ENCODE data around the gene NXNL2. TPM values are rescaled to one million over a fixed set of nuclear protein-coding genes. Genes with fewer than 3 reads are reported as not detected.

Gene NXNL2
- total RNA-seq, 1 experiment from 2014 or later: 0.52 TPM

DNA sequence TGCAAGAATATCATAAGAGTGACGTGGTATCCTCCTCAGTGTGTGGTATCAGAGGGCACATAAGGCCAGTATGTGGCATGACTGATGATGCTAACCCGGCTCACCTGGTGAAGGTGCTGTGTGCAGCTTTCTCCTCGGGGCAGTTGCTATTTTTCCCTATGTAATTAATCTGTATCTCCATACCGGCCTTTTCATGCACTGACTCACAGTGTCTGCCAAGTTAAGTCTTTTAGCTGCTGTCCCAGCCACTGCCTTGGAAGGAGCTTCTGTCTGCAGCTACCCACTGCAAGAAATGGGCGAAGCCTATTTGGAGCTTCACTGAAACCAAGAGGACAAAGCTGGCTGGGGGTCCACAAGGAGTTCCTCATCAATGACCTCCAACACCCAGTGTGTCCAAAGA, 46.0 kb downstream of the NXNL2 start:
- ChIA-PET POLR2A (no interaction called here), CTCF (no interaction called here)
- no TSS peak for BruUV-seq (replicated peaks)
- Histone ChIP-seq H3K4me3 (ENCODE audit: low read depth, low read length) (no peak overlapping the region), H3K9me3 (no peaks in the 10 kb centered on the region), H3K27me3 (replicated peaks; ENCODE audit: control insufficient read depth, insufficient read depth, low read length) (no peaks in the 10 kb centered on the region), H3K36me3 (ENCODE audit: control insufficient read depth, insufficient read depth, low read length) (no peaks in the 10 kb centered on the region), H3K4me1 (no peaks in the 10 kb centered on the region)
- intact Hi-C loops (cut with micrococcal nuclease; ENCODE audit: unreplicated experiment): no loop called here
- DNase-seq: no peak
- Mint-ChIP-seq H3K27me3 (ENCODE audit: insufficient read depth, unreplicated experiment) (no peaks in the 10 kb centered on the region), H3K9me3 (ENCODE audit: unreplicated experiment) (no peaks in the 10 kb centered on the region), H3K36me3 (ENCODE audit: insufficient read depth, unreplicated experiment) (no peaks in the 10 kb centered on the region), H3K27ac (ENCODE audit: unreplicated experiment) (no peak overlapping the region), H3K4me1 (ENCODE audit: low read depth, unreplicated experiment) (no peaks in the 10 kb centered on the region), H3K4me3 (ENCODE audit: unreplicated experiment) (no peak overlapping the region)
- no peak for TF ChIP-seq CTCF (IDR thresholded peaks at IDR 0.05; ENCODE audit: insufficient read depth in 1 of 2, low read depth in 1 of 2, low read length in 1 of 2, severe bottlenecking in 1 of 2, unreplicated experiment in 1 of 2)

DNA sequence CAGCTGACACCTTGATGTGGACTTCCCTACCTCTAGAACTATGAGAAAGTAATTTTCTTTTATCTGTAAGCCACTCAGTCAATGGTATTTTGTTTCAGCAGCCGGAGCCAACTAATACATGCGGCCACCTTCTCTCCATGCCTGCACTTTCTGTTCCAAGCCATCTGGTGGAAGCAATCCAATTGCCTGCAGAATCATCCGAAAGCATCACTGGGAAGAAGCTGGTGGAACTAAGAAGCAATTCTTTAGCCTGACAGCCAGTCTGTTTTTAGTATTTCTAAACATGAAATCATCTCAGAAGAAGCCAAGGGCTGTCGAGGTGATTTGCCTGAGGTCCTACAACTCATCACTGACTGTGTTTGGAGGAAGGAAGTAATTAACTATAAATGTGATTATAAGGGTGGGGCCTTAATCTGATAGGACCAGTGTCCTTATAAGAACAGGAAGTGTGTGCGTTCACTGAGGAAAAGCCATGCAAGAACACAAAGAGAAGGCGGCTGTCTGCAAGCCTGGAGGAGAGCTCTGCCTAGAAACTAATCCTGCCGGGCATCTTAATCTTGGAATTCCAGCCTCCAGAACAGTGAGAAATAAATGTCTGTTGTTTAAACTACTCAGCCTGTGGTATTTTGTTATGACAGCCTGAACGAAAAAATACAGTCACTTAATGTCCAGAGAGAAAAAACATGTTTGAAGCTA, 49.1 kb downstream of the NXNL2 start:
- no peak overlapping the region for H3K4me3 Mint-ChIP-seq (ENCODE audit: unreplicated experiment)
- DNase-seq: no peak
- Histone ChIP-seq H3K27me3 (replicated peaks; ENCODE audit: control insufficient read depth, insufficient read depth, low read length) (no peaks in the 10 kb centered on the region), H3K36me3 (ENCODE audit: control insufficient read depth, insufficient read depth, low read length) (no peaks in the 10 kb centered on the region), H3K4me3 (ENCODE audit: low read depth, low read length) (no peak overlapping the region), H3K4me1 (no peaks in the 10 kb centered on the region), H3K9me3 (no peaks in the 10 kb centered on the region)
- ChIA-PET POLR2A (no interaction called here), CTCF (no interaction called here)
- no peak for TF ChIP-seq CTCF (IDR thresholded peaks at IDR 0.05; ENCODE audit: insufficient read depth in 1 of 2, low read depth in 1 of 2, low read length in 1 of 2, severe bottlenecking in 1 of 2, unreplicated experiment in 1 of 2)
- no peak overlapping the region for H3K27ac Mint-ChIP-seq (ENCODE audit: unreplicated experiment)
- BruUV-seq (replicated peaks): no TSS peak
- H3K4me1 Mint-ChIP-seq (ENCODE audit: low read depth, unreplicated experiment): no peaks in the 10 kb centered on the region
- no peaks in the 10 kb centered on the region for H3K27me3 Mint-ChIP-seq (ENCODE audit: insufficient read depth, unreplicated experiment)
- H3K9me3 Mint-ChIP-seq (ENCODE audit: unreplicated experiment): no peaks in the 10 kb centered on the region
- no peaks in the 10 kb centered on the region for H3K36me3 Mint-ChIP-seq (ENCODE audit: insufficient read depth, unreplicated experiment)
- intact Hi-C loops (cut with micrococcal nuclease; ENCODE audit: unreplicated experiment): no loop called here

- H3K9me3 Mint-ChIP-seq (ENCODE audit: unreplicated experiment): no peaks in the 10 kb centered on the region
- H3K36me3 ChIP-seq (ENCODE audit: control insufficient read depth, insufficient read depth, low read length): no peaks in the 10 kb centered on the region
- H3K27me3 Mint-ChIP-seq (ENCODE audit: insufficient read depth, unreplicated experiment): no peaks in the 10 kb centered on the region
- no peaks in the 10 kb centered on the region for H3K36me3 Mint-ChIP-seq (ENCODE audit: insufficient read depth, unreplicated experiment)
- H3K9me3 ChIP-seq: no peaks in the 10 kb centered on the region
- no peak overlapping the region for H3K27ac Mint-ChIP-seq (ENCODE audit: unreplicated experiment)
- no TSS peak for BruUV-seq (replicated peaks)
- no peaks in the 10 kb centered on the region for H3K4me1 ChIP-seq
- no peak for DNase-seq
- no peak for TF ChIP-seq CTCF (IDR thresholded peaks at IDR 0.05; ENCODE audit: insufficient read depth in 1 of 2, low read depth in 1 of 2, low read length in 1 of 2, severe bottlenecking in 1 of 2, unreplicated experiment in 1 of 2)
- no peak overlapping the region for H3K4me3 Mint-ChIP-seq (ENCODE audit: unreplicated experiment)
- no peaks in the 10 kb centered on the region for H3K27me3 ChIP-seq (replicated peaks; ENCODE audit: control insufficient read depth, insufficient read depth, low read length)
- no peak overlapping the region for H3K4me3 ChIP-seq (ENCODE audit: low read depth, low read length)
- intact Hi-C loops (cut with micrococcal nuclease; ENCODE audit: unreplicated experiment): no loop called here
- H3K4me1 Mint-ChIP-seq (ENCODE audit: low read depth, unreplicated experiment): no peaks in the 10 kb centered on the region
- ChIA-PET POLR2A (no interaction called here), CTCF (no interaction called here)
Measured at GRCh38 chr9:88585426-88585825, 50.4 kb downstream of the NXNL2 start.
